Measurements from ENCODE around the gene KLHL29.

The KLHL29 gene

GRCh38 chr2:23478933-23479683 is 94.1 kb downstream of the KLHL29 start:
- no peak for DNase-seq (ENCODE audit: low read depth)
- TF ChIP-seq POLR2A (IDR thresholded peaks at IDR 0.05; ENCODE audit: extremely low read depth, insufficient read length) (no peak), MAX (IDR thresholded peaks at IDR 0.05; ENCODE audit: low read depth, low read length) (no peak), MYC (IDR thresholded peaks at IDR 0.05; ENCODE audit: low read depth, low read length) (no peak), CTCF (IDR thresholded peaks at IDR 0.05; ENCODE audit: low read depth, low read length) (no peak)
- no peak overlapping the region for H3K4me3 ChIP-seq (ENCODE audit: low read depth, low read length)

- DNase-seq (ENCODE audit: low read depth) = no peak
- no peak for TF ChIP-seq CTCF (IDR thresholded peaks at IDR 0.05; ENCODE audit: low read depth, low read length)
- no peak for TF ChIP-seq POLR2A (IDR thresholded peaks at IDR 0.05; ENCODE audit: extremely low read depth, insufficient read length)
- TF ChIP-seq MAX (IDR thresholded peaks at IDR 0.05; ENCODE audit: low read depth, low read length) = no peak
- no peak for TF ChIP-seq MYC (IDR thresholded peaks at IDR 0.05; ENCODE audit: low read depth, low read length)
- H3K4me3 ChIP-seq (ENCODE audit: low read depth, low read length) = no peak overlapping the region
Observed at GRCh38 chr2:23480957-23481797, 96.2 kb downstream of the KLHL29 start.

- DNase-seq (ENCODE audit: low read depth) = no peak
- TF ChIP-seq MYC (IDR thresholded peaks at IDR 0.05; ENCODE audit: low read depth, low read length) = no peak
- TF ChIP-seq MAX (IDR thresholded peaks at IDR 0.05; ENCODE audit: low read depth, low read length) = no peak
- no peak for TF ChIP-seq CTCF (IDR thresholded peaks at IDR 0.05; ENCODE audit: low read depth, low read length)
- TF ChIP-seq POLR2A (IDR thresholded peaks at IDR 0.05; ENCODE audit: extremely low read depth, insufficient read length) = no peak
- H3K4me3 ChIP-seq (ENCODE audit: low read depth, low read length) = no peak overlapping the region
Observed at GRCh38 chr2:23482188-23482587, 97.2 kb downstream of the KLHL29 start.

- no peak for DNase-seq (ENCODE audit: low read depth)
- H3K4me3 ChIP-seq (ENCODE audit: low read depth, low read length) = no peak overlapping the region
- no peak for TF ChIP-seq POLR2A (IDR thresholded peaks at IDR 0.05; ENCODE audit: extremely low read depth, insufficient read length)
- no peak for TF ChIP-seq MAX (IDR thresholded peaks at IDR 0.05; ENCODE audit: low read depth, low read length)
- TF ChIP-seq CTCF (IDR thresholded peaks at IDR 0.05; ENCODE audit: low read depth, low read length) = no peak
- TF ChIP-seq MYC (IDR thresholded peaks at IDR 0.05; ENCODE audit: low read depth, low read length) = no peak
Observed at GRCh38 chr2:23482607-23483006, 97.6 kb downstream of the KLHL29 start.

GRCh38 chr2:23483791-23484190 is 98.8 kb downstream of the KLHL29 start:
- H3K4me3 ChIP-seq (ENCODE audit: low read depth, low read length) = no peak overlapping the region
- no peak for DNase-seq (ENCODE audit: low read depth)
- TF ChIP-seq CTCF (IDR thresholded peaks at IDR 0.05; ENCODE audit: low read depth, low read length) = no peak
- TF ChIP-seq MAX (IDR thresholded peaks at IDR 0.05; ENCODE audit: low read depth, low read length) = no peak
- TF ChIP-seq POLR2A (IDR thresholded peaks at IDR 0.05; ENCODE audit: extremely low read depth, insufficient read length) = no peak
- no peak for TF ChIP-seq MYC (IDR thresholded peaks at IDR 0.05; ENCODE audit: low read depth, low read length)

All from NB4 (cell line).